ENCODE measurements around the gene ATP6V1D.
"Not testable (repeated sequence)": the region's sequence is repeated elsewhere in the genome, so short reads cannot be mapped to it uniquely, and the experiment has no call there.

The ATP6V1D gene

DNA sequence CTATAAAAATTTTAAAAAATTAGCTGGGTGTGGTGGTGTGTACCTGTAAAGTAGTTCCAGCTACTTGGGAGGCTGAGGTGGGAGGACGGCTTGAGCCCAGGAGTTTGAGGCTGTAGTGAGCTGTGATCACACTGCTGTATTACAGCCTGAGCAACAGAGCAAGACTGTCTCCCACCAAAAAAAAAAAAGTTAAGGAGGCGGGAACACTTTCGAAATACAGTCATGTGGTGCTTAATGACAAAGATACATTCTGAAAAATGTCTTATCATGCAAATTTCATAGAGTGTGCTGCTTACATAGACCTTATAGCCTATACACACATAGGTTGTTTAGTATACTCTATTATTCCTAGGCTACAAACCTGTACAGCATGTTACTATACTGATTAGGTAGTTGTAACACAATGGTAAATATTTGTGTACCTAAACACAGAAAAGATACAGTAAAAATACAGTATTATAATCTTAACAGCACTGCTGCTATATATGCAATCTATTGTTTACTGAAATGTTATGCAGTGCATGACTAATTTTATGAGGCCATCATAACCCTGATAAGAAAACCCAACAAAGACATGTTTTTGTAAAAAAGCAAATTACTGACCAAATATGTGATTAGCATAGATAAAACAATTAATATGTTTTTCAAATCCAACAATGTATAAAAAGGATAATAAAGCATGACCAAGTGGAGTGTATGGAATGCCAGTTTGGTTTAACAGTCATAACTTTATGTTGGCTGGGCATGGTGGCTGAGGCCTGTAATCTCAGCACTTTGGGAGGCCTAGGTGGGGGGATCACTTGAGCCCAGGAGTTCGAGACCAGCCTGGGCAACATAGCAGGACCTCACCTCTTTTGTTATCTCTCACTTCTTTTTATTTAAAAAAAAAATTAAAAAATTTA, 11.9 kb upstream of the ATP6V1D start:
- DNase-seq (ENCODE audit: low spot score) (no peak), FAIRE-seq (no peak)

DNA sequence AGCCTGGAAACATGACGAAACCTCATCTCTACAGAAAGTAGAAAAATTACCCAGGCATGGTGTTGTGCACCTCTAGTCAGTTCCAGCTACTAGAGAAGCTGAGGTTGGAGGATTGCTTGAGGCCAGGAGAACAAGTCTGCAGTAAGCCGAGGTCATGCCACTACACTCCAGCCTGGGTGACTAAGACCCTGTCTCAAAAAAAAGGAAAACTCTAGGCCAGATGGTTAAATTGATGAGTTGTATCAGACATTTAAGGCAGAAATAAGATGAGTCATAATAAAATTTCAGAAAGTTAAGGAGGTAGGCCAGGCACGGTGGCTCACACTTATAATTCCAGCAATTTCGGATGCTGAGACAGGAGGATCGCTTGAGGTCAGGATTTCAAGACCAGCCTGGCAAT, 11.2 kb upstream of the ATP6V1D start:
- no peak for FAIRE-seq
- no peak for DNase-seq (ENCODE audit: low spot score)

DNA sequence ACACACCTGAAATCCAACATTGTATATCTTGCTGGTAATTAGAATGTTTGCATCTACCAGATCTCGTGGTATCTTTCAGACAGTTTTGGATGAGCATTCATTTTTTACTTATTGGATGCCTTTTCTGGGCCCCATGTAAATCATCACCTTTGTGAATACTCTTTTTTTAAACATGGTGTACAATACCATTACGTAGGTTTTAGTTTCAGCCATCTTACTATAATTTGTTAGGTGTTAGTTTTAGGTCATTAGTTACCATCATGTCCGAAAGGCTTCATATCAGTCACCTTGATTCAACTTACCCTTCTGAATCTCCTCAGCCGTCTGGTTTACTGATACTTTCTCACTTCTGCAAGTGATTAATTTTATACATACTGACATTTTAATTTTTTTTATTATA, 5.9 kb upstream of the ATP6V1D start:
- DNase-seq (ENCODE audit: low spot score) (no peak), FAIRE-seq (no peak)

DNA sequence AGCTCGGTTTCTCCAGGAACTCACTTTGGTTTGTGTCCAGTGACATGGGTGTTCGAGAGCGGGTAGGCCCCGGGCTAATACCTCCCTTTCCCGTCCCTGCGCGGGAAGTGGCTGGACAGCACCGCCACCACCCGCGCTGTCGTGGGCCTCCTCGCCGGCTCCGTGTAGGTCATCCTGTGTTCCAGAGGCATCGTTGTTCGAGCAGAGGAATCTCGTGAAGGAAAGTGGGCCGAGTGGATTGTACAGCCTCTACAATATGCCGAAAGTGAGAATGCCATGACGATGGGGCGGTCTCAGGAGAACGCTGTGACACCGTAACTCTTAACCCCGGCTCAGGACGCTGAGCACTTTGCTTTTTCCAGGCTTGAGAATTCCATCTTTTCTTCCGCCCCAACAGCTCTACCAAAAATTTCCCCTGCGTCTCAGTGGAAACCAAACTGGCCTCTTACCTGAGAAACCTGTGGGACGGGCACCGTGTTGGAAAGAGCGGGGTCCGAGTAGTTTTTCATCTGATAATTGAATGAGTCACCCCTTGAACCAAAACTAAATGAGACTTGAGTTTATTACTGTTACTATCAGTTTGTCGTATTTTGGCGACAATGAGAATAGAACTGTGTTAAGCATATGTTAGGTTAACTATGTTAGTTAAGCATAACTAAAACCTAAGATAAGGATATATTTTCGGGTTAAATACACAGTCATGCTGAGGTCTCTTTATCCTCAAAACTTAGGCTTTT, 1.0 kb upstream of the ATP6V1D start:
- DNase-seq (ENCODE audit: low spot score) (no peak), FAIRE-seq (no peak)

DNA sequence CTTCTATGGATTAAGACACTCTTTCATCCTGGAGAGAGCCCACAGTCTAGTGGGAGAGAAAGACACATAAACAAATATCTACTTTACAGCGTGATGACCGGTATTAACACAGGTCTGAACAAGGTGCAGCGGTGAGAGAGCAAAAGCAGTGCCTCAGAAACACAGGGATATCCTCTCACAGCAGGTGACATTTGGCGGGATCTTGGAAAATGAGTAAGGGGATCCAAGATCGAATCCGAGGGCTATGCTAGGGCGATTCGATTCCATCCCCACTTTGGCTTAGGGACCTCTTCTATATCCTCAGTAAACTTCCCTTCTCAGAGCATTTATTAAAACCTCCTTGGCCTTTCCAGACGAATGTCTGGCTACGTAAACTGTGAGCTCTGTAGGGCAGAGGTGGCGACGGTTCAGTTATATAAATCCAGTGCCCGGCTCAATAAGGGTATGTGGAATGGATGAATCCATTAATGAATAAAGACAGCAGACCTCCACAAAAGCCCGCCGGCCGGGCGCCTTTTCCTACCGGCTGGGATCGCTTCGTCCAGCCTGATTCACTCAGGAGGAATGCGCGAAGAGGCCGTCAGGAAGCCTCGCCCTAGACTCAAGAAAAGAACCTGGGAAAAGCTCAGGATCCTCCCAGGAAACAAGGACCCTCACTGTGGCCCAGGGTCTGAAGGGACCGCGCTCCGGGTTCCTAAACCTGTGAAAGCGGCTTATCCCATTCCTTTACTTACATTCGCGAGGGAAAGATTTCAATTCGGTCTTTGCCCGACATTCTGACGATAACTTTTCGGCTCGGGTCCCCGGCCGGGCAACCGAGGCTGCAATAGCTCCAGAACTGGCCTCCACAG, 455 bp downstream of the ATP6V1D start:
- FAIRE-seq, result no peak
- peak; percentile 11 for DNase-seq (ENCODE audit: low spot score)

DNA sequence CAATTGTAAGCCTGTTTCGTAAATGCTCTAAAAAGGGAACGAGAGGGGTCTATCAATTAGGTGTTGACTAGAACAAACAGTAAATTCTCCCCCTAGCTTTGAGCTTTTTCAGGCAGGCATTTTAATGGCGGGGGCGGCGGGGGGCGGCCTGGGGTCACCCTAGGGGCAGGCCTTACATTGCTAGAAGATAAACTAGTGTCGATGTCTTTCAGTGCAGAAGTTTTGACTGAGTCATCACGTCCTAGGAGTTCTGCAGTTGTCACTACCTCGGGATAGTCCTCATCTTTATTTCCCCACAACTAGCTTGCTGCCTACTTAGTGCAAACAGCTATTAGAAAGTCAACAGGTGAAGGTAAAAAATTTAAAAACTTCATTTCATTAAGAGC, 1.6 kb downstream of the ATP6V1D start:
- DNase-seq (ENCODE audit: low spot score), result no peak
- no peak for FAIRE-seq

DNA sequence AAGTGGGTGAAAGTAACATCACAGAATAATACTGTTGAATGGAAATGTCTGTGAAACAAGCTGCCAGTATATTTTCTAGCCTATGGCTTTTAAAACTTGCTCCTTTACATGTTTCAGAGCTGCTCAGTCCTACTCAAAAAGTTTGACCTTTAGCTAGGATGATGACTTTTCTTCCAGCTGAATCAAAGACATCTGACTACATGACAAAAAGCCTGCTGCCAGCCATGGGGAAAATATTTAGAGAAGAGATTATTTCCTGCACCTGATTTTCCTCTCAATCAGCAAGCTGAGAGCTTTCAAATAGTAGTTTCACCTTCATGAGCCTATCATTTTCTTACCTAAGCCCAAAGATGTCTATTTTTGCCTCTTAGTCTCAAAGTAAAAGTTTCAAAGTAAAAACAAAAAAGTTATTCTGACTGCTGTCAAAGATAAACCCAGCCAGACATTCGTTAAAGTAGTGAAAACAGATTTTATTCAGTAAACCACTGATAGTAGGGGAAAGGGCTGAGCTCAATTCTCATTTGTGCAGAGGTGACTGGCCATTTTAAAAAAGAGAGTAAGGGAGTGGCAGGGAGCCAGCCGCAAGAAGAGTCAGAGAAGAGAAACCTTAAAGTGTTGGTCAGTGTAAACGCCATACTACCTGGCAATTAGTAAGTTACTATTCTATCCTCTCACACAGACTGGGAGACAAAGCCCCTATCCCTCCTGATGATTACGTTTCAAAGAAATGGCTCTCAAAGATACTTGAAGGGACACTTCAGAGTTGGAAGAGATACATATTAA, 2.2 kb downstream of the ATP6V1D start:
- DNase-seq (ENCODE audit: low spot score) (no peak), FAIRE-seq (no peak)

DNA sequence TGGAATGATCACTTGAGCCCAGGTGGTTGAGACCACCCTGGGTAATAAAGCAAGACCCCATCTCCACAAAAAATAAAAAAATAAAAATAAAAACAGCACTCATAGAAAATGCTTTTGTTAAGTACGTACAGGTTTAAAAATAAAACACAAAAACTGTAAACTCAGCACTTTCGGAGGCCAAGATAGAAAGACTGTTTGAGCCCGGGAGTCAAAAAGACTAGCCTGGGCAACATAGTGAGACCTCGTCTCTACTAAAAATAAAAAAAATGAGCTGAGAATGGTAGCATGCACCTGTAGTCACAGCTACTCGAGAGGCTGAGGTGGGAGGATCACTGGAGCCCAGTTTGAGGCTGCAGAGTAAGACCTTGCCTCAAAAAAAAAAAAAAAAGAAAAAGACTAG, 7.5 kb downstream of the ATP6V1D start:
- FAIRE-seq, result no peak
- DNase-seq (ENCODE audit: low spot score), result no peak

DNA sequence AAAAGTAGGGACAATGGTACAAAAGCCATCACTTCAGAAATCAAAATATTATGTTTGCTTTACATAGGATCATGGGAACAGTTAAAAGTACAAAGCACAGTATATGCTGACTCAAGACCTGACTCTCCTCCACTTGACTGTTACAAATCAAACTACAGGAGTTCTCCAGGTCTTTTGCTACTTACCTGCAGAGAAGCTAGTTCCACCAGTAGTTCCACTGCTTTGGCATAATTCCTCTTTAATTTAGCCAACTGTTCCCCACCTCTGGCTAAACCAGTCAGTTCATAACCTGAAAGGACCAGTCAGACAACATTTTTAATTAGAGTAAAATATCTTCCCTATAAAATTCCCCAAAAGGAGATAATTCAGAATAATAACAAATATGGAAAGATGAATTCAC, 14.0 kb downstream of the ATP6V1D start:
- no peak for FAIRE-seq
- no peak for DNase-seq (ENCODE audit: low spot score)

DNA sequence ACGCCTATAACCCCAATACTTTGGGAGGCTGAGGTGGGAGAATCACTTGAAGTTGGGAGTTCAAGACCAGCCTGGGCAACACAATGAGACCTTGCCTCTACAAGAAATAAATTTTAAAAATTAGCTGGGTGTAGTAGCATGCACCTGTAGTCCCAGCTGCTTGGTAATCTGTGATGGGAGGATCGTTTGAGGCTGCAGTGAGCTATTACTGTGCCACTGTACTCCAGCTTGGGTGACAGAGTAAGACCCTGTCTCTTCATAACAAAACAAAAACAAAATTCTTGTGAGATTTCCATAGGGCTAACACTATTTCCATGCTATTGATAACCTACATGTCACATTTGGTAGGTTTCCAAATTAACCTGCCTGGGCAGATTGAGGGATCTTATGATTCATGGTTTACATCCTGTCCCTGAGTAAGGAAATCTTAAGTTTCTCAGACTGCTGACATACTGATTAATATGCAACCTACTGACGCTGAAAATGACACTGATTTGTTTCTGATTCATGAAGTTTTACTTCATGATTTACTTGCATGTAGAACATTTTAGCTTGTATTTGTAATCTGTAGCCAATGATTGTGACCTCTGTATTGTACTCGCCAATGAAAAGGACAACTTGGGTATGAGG, 15.9 kb downstream of the ATP6V1D start:
- FAIRE-seq (no peak), DNase-seq (ENCODE audit: low spot score) (no peak)

DNA sequence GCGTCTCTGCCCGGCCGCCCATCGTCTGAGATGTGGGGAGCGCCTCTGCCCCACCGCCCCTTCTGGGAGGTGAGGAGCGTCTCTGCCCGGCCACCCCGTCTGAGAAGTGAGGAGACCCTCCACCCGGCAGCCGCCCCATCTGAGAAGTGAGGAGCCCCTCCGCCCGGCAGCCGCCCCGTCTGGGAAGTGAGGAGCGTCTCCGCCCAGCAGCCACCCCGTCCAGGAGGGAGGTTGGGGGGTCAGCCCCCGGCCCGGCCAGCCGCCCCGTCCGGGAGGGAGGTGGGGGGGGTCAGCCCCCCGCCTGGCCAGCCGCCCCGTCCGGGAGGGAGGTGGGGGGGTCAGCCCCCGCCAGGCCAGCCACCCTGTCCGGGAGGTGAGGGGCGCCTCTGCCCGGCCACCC, 18.4 kb downstream of the ATP6V1D start:
- not testable (repeated sequence) for DNase-seq (ENCODE audit: low spot score); FAIRE-seq

DNA sequence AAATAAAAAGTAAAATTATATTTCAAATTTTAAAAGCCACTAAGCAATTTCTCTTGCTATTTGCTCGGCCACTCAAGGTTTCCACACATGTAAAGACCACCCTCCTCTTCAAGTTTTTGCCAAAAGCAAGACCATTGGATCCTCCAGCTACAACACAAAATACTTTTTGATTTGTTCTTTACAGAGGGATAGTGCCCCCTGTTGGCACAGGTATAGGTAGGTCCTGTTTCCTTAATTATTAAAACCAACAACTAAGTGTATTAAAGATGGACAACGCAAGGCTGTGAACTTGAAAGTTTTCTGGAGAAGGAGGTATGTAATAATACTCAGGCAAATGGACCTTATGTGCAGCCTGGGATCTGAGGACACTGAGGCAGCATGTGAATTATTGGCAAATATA, 23.8 kb downstream of the ATP6V1D start:
- DNase-seq (ENCODE audit: low spot score) (no peak), FAIRE-seq (no peak)

DNA sequence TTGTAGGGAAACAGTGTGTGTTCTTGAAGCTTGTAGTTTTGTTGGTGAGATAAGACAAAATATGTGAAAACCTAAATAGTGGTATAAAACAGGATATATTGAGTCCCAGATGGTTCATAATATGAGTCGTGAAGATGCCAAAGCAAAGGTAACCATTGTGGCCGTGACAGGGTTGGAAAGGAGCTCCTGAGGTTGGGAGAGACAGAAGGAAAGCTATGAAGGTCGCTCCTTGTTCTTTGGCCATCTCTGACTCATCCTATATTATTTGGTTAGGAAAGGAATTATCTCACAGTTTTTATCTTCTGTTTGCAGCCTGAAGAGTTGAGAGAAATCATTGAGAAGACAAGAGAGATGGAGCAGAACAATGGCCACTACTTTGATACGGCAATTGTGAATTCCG, 27.1 kb downstream of the ATP6V1D start:
- DNase-seq (ENCODE audit: low spot score), result no peak
- no peak for FAIRE-seq

DNA sequence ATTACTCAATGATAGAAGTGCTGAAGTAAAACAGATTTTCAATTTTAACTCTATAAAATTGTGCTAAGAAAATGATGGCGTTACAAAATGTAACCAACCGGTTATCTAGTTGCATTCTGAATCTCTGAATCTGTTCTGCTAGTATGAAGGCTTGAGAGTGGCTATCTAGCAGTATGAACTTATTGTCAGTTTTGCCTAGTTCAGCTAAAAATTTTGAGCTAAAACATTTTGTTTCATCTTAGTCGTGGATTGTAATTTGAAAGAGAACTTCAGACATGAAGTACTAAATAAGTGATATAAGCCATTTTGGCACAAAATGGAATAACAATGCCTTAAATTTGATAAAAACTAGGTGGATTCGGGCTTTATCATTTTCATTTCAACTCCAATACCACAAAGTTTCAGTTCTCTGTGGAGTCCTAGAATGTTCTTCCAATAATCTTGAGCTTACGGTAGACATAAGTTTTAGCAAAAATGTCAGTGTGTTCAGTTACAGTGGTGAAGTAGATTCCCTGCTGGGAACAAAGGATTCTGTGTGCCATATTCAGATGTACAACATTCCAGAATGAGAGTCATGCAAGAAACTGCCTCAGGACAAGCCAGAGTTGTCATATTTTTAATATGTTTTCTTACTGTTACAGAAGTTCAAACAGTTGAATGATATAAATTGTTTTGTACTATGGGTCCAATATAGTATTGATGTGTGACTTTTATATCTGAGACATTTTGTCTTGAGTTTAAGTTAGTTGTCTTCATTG, 28.1 kb downstream of the ATP6V1D start:
- FAIRE-seq (no peak), DNase-seq (ENCODE audit: low spot score) (no peak)

DNA sequence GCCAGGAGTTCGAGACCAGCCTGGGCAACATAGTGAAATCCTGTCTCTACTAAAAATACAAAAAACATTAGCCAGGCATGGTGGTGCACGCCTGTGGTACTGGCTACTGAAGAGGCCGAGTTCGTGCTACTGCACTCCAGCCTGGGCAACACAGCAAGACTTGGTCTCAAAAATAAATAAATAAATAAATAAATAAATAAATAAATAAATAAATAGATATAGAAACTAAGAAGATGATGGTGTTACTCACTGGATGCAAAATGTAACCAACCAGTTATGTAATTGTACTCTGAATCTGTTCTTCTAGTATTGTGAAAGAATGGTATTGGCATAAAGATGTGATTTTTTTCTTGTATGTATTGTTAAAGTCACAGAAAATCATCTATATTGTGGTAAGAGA, 29.9 kb downstream of the ATP6V1D start:
- FAIRE-seq; DNase-seq (ENCODE audit: low spot score): not testable (repeated sequence)

DNA sequence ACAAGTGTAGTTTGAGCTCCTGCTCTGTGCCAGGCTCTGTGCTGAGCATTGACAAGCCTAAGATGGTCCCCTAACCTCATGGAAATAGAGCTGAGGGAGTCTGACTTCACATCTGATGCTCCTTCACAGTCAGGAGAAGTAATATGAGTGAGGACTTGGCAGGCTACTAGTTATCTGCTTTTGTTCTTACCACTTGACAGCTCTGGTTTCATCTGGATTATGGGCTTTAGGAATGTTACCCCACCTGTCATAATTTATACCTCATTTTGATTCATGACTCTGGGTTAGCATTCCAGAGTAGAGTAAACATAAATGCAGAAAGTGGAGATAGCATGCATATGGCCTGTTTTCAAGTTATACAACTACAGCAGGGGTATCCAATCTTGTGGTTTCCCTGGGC, 40.5 kb downstream of the ATP6V1D start:
- DNase-seq (ENCODE audit: low spot score) (no peak), FAIRE-seq (no peak)

DNA sequence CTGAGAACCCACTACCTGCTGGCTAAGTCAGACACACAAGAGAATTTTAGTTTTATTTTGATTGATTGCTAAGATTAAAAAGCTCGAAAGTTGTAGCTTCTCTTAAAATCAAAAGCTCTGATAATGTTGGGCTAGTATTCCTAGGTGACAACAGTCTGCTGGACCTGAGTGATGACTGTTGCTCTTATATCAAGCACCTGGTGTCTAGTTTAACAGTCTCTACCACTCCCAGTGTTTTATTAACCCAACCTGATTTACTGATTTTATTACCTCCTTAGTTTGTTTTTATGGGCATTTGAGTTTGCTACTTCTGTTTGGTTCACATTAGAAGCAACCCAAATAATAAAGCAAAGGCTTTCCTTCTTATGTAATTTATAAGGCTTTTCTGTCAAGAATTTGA, 41.8 kb downstream of the ATP6V1D start:
- FAIRE-seq, result no peak
- DNase-seq (ENCODE audit: low spot score), result no peak

DNA sequence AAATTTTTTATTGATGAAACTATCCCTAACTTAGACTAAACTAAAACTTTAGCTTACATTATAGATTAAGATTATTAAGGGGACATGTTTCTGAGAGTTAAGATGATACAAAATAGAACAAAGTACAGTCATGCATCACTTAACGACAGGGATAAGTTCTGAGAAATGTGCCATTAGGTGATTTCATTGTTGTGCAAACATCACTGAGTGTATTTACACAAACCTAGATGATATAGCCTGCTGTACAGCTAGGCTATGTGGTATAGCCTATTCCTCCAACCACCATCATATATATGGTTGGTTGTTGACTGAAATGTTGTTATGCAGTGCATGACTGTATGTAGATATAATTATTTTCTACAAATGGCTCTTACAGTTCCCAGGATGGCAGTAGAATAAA, 46.5 kb downstream of the ATP6V1D start:
- DNase-seq (ENCODE audit: low spot score) (no peak), FAIRE-seq (no peak)

DNA sequence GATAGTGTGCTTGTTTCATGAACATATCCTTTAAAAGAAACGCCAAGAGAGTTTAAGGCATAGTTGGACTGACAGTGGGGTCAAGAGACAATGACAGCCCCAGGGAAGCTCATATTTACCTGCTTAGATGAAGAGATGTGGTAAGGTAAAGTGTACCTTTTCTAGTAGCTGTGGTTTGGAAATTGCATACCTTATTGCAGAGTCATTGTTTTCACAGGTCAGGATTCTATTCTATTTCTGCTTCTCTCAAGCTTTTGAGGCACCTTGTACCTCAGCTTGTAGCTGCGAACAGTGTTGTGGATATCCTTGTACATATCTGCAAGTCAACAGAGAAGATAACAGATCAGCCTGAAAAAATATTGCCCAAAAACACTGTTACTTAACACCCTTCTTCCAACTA, 47.7 kb downstream of the ATP6V1D start:
- FAIRE-seq (no peak), DNase-seq (ENCODE audit: low spot score) (no peak)
